Muscle of back (tissue), 13 donors: Measurements from ENCODE around the gene UCN3. TPM values are rescaled to one million over a fixed set of nuclear protein-coding genes. Genes with fewer than 3 reads are reported as not detected.

Experiments
- DNase-seq, 3 donors: peaks; one replicate each; pipeline versions ENCODE4 v3.0.0 to v3.0.0-alpha.2; 2013
- long read RNA-seq, 9 donors: transcript quantifications; one replicate each; lab custom pipeline, GENCODE V29; 2026
- polyA plus RNA-seq, 10 donors: library from polyadenylated mRNA; unstranded; fragments of 120-200 nt; gene quantifications; one replicate each; pipeline ENCODE4 v1.2.1, GENCODE V29; 2013; ENCODE audit not compliant: insufficient read length in 10 of 10

The UCN3 gene
- not detected for polyA plus RNA-seq
- long read RNA-seq, donor 1, result 0 reads
- long read RNA-seq, donor 2, result 0 reads
- long read RNA-seq, donor 3, result 0 reads
- long read RNA-seq, donor 4, result 0 reads
- long read RNA-seq, donor 5, result 0 reads
- long read RNA-seq, donor 6, result 0 reads
- long read RNA-seq, donor 7, result 0 reads
- long read RNA-seq, donor 8, result 0 reads
- long read RNA-seq, donor 9, result 0 reads

GRCh38 chr10:5364890-5365338, at the start of gene UCN3:
Gene UCN3, plus strand, starts transcription at chr10:5364966. Its CDS starts 8,755 bp downstream, at chr10:5373721.
- DNase-seq, result no peak

- peak; percentile 7 to 80 (median 14) for DNase-seq
Observed at GRCh38 chr10:5317547-5318107, 47.1 kb upstream of the UCN3 start.

- DNase-seq, result no peak
Observed at GRCh38 chr10:5318148-5318547, 46.6 kb upstream of the UCN3 start.

GRCh38 chr10:5319863-5320262, 44.9 kb upstream of the UCN3 start:
- no peak for DNase-seq

GRCh38 chr10:5321273-5321672, 43.5 kb upstream of the UCN3 start:
- DNase-seq, result no peak

- no peak for DNase-seq
Observed at GRCh38 chr10:5323446-5323845, 41.3 kb upstream of the UCN3 start.

- DNase-seq, result no peak
Observed at GRCh38 chr10:5325076-5325475, 39.7 kb upstream of the UCN3 start.

GRCh38 chr10:5334196-5334880, 30.4 kb upstream of the UCN3 start:
- DNase-seq, result no peak

GRCh38 chr10:5338010-5338409, 26.8 kb upstream of the UCN3 start:
- DNase-seq, result no peak

GRCh38 chr10:5343092-5343491, 21.7 kb upstream of the UCN3 start:
- no peak for DNase-seq

- DNase-seq, result peak in 2 of 3 donors; percentile 2 to 7
Observed at GRCh38 chr10:5343561-5343960, 21.2 kb upstream of the UCN3 start.

GRCh38 chr10:5343979-5344378, 20.8 kb upstream of the UCN3 start:
- peak in 2 of 3 donors; percentile 2 to 18 for DNase-seq

GRCh38 chr10:5344746-5345145, 20.0 kb upstream of the UCN3 start:
- DNase-seq, result no peak

GRCh38 chr10:5346881-5347280, 17.9 kb upstream of the UCN3 start:
- DNase-seq, result no peak

GRCh38 chr10:5349362-5349761, 15.4 kb upstream of the UCN3 start:
- no peak for DNase-seq

GRCh38 chr10:5354068-5354467, 10.7 kb upstream of the UCN3 start:
- no peak for DNase-seq

- DNase-seq, result no peak
Observed at GRCh38 chr10:5355594-5356301, 9.0 kb upstream of the UCN3 start.

- DNase-seq, result no peak
Observed at GRCh38 chr10:5356302-5356763, 8.4 kb upstream of the UCN3 start.

- no peak for DNase-seq
Observed at GRCh38 chr10:5360318-5360915, 4.3 kb upstream of the UCN3 start.

GRCh38 chr10:5361966-5362365, 2.8 kb upstream of the UCN3 start:
- DNase-seq, result no peak

GRCh38 chr10:5362873-5363272, 1.9 kb upstream of the UCN3 start:
- DNase-seq, result no peak

GRCh38 chr10:5364374-5364773, 392 bp upstream of the UCN3 start:
- no peak for DNase-seq
